HG03460 (cell line): ENCODE results near the gene PAF1.
A peak's percentile ranks its signal among the peaks of the same experiment; 100 is the strongest.

ENCODE experiments used
- ATAC-seq: cut with Tn5 transposase; IDR thresholded peaks from one replicate; pipeline ENCODE4 v1.9.1; 2021; ENCODE audit not compliant: unreplicated experiment

The PAF1 gene

GRCh38 chr19:39406656-39407409 lies 15.9 kb upstream of the PAF1 start, which contains the start of gene ZFP36:
TSS of gene ZFP36 (plus strand) at chr19:39406847. CDS start at chr19:39406905, 58 bp downstream.
- ATAC-seq: no peak

DNA sequence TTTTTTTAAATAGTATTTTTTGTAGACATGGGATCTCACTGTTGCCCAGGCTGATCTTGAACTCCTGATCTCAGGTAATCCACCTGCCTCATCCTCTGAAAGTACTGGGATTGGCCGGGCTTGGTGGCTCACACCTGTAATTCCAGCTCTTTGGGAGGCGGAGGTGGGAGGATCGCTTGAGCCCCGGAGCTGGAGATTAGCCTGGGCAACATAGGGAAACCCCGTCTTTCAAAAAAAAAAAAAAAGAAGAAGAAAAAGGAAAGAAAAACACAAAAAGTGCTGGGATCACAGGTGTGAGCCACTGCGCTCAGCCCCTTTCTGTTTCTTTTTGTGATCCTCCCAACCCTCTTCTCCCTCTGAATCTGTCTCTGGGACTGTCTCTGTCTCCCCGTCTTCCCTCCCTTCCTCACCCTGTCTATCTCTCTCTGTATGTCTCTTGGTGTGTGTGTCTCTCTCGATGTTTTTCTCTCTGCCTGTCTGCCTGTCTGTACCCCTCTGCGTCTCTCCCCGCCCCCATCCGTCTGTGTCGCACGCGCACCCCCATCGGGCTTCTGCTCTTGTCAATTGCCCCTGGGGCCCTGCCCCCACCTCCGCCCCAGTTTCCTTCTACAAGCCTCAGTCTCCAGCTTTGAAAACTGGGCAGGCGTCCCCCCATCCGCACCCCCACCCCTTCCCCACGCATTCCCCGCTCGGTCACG lies 15.2 kb upstream of the PAF1 start:
- no peak for ATAC-seq

DNA sequence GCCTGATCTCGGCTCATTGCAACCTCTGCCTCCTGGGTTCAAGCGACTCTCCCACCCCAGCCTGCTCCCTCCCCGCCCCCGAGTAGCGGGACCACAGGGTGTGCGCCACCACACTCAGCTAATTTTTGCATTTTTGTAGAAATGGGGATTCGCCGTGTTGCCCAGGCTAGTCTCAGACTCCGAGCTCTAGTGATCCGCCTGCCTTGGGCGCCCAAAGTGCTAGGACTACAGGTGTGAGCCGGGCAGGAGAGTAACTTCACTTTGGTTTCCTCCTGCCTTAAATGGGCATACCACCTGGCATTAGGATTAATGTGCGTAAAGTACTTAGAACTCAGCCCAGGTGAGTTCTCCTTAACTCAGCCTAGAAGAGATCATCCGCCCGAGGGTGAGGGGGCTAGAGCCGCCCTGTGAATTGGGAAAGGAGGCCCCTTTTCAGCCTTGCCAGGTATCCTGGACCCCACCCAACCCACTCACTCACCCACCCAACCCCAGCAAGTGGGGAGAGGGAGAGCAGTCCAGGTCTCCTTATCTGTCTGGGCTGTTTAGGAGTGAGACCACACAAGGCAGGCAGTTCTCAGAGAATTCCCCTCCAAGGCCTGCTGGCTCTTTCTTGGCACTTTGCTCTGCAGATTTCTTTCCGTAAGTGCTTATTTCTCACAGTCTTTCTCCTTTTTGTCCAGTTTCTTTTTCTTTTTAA lies 14.5 kb upstream of the PAF1 start:
- ATAC-seq: no peak

DNA sequence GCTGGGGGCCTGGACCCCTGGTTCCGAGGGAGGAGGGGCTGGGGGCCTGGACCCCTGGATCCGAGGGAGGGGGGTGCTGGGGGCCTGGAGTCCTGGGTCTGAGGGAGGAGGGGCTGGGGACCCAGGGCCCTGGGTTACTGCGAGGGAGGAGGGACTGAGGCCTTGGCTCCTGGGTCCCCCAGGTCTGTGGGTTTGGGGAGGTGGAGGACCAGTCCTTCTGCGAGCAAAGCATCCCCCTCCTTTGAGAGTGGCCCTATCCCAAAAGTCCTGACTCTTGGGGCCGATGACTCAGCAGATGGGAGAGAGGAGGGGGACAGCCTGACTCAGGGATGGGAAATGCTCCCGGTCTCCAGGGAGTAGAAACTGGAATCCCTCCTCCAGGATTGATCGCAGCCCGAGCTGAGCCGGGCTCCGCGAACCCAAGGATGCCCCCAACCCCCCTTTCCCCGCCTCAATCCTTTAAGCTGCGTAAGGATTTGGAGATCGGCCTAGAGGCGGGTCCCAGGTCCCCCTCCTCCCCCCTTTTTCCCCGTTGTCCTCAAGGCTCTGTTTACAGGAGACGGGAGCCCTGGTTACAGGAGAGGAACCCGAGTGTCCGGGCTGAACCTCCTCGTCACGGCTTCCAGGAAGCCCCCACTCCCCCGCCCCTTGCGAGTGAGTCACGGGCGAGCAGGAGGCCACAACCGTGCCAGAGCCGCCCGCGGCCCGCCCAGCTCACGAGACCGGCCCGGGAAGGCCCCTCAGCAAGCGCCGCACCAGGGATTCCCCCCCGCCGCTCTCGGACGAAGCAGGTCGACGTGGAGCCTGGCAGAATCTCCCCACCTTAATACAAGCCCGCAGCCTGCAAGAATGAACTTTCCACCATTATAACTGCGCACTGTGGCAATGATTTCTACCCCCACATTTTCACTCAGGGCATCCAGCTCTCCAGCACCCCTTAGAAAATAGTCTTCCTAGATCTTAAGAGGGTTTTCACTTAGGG lies 12.7 kb upstream of the PAF1 start:
- peak; percentile 17 for ATAC-seq

DNA sequence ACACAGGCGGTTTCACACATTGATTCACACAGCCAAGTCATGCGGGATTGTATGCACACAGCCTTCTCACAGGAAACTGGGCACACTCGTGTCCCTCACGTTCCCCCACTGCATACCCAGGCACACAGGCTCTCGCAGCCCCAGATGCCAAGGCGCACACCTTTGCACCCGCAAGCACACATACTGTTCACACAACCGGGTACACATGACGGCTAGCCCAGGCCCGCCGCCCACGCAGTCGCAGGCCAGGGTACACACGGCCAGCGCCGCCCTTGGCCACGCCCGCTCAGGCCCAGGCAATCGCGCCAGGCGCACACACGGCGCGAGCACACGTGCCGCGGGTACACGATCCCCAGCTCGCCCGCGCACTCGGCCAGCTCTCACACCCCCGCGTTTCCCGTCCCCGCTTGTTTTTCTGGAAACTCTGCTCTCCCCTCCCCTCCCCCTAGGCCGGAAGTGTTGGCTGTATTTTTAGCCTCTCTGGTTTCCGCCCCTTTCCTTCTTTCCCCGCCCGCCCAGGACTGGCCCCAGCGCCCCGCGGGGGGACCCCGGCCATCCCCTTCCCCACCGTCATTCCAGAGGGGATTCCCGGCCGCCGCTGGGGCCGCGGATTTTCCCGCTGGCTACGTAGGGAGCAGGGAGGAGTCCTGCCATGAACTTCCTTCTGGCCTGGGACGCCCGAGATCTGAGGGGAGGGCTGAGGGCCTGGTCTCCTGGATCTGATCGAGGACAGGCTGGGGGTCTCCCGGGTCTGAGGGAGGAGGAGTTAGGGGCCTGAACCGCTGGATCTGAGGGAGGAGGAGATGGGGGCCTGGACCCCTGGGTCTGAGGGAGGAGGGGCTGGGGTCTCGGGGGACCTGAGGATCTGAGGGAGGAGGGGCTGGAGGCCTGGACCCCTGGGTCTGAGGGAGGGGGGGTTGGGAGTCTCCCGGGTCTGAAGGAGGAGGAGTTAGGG lies 11.7 kb upstream of the PAF1 start:
- ATAC-seq: no peak

DNA sequence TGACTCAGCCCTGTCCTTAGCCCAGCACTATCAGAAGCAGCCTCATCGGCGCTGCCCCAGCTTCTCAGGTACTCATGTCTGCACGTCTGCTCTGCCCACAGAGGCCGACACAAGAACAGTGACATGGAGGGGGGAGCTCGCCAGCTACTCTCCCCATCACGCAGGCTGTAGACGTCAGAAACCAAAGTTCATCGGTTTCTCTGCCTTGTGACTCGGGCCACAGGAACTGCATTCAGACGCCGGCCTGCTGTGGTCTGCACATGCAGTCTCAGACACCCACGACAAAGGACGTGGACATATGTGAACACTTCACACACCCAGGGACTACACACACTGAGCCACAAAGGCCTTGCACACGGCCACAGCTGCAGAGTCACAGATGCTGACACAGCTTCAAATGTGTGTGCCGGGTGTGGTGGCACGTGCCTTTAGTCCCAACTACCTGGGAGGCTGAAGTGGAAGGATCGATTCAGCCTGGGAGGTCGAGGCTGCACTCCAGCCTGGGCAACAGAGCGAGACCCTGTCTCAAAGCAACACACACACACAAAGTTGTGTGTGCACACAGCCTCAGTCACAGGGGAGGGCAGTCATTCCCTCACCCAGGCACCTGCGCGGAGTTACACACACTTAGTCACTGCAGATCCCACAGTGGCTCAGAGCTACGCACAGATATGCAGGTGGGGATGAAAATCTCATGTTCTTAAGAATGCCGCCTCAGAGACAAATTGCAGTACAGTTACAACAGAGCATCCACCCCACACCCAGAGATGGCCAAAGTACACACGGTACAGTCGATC lies 10.8 kb upstream of the PAF1 start:
- peak; percentile 21 for ATAC-seq

DNA sequence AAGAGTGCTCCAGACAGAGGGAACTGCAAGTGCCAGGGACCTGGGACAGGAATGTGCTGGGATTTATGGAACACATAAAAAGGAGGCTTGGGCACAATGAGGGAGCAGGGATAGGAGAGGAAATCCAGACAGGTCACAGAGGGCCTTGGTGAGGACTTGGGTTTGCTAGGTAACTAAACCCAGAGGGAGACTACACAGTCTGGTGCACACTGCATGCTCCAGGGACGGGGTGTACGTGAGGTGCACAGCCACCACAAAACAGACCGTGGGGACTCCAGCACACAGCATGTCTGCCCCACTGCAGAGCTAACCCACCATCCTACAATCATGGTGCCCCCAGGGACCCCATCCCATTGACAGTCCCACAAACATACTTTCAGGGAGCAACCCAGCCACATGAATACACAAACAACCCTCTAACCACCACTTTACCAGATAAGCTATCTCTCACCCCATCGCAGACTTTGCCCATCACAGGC lies 10.2 kb upstream of the PAF1 start:
- no peak for ATAC-seq

GRCh38 chr19:39400061-39400460 lies 9.2 kb upstream of the PAF1 start:
- ATAC-seq: no peak

DNA sequence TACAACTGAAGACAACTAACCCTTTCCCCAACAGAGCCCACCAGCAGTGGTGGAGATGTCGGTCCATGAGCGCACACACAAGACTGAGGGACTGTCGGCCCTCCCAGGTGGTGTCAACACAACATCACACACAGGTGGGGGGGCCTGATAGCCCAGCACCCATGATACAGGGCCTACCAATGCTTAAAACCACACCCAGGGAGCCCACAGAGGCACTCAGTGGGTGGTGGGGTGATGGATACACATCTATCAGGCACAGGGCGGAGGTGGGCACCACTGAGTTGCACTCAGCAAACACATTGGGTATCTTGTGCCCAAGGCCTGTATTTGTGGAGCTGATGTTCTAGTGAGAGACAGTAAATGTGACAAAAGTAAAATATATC lies 8.8 kb upstream of the PAF1 start:
- ATAC-seq: no peak

- ATAC-seq: no peak
Observed at GRCh38 chr19:39398297-39398864, 7.5 kb upstream of the PAF1 start.

DNA sequence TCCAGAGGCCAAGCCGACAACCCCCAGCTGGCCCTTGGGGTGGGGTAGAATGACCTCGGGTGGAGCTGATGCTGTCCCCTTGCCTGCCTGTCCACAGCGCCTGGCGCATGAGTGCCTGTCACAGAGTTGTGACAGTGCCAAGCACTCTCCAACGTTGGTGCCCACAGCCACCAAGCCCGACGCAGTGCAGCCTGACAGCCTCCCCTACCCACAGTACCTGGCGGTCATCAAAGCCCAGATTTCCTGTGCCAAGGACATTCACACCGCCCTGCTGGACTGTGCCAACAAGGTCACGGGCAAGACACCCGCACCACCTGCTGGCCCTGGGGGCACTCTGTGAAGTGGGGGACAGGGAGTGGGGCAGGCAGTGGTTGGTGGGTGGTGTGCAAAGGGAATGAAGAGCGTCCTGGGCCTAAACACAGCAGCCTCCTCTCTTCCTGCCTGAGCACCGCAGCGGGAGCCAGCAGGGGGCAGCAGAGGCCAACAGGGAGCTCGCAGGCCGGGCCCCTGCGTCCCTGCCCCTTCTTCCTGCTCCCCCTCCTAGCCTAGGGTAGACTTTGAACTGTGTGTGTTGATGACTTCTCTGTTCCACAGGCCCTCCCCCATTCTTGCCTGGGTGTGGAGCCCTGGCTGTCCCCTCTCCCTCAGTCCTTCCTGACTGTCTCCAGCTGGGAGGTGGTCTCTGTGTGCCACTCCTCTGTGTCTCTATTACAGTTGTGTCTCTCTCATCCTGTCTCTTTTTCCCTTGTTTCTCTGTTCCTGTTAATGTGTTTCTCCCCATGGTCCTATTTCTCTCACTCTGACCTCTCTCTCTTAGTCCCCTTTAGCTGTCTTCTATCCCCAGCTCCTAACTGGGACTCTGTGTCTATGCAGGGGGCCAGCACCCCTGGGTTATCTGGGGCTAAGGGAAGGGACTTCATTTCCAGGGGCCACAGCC lies 6.7 kb upstream of the PAF1 start:
- peak; percentile 32 for ATAC-seq

DNA sequence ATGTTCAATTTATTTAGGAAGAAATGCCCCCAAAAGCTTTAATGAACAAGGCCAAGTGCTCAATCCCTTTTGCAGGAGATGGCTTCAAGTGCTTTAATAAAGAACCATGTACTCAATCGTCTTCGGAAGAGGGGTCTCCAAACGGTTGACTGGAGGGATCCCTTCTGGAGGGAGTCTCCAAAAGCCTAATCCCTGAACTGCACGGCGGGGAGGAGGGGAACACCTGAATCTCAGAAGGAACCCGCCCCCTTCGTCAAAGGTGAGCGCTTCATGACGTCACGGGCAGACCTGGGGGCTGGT lies 505 bp downstream of the PAF1 start:
- no peak for ATAC-seq

DNA sequence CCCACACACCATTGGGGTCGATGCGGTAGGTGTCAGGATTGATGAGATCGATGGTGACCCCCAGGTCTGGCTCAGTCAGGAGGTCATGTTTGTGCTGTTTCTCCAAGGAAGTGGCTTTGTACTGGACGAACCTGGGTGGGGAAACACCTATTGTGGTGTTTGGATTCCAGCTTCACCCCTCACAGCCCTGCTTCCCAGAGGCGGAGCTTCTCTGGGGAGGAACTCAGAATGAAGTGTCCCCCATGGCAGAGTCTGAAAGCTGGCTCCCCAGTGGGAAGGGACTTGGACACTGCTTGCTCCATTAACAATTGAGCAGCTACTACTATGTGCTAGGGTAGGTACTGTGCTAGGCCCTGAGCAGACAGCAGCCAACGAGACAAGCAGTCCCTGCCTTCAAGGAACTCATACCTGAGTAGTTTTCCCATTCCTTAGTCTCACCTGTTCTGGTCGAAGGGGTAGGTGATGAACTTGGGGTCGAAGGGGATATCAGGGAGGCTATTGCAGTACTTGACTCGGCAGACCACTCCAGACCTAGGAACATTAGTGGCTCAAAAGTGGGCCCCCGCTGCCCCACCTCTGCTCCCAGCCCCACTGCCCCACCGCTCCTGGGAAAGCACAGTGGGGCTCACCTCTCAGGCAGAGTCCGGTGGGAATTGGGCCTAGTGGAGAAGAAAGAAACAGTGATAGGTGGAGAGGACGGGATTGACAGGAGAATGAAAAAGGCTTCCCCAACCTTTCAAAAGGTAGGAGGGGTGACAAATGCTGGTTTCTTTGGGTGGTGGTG lies 1.1 kb downstream of the PAF1 start:
- no peak for ATAC-seq

- no peak for ATAC-seq
Observed at GRCh38 chr19:39388657-39389056, 2.2 kb downstream of the PAF1 start.

GRCh38 chr19:39386557-39386956 lies 4.3 kb downstream of the PAF1 start:
- no peak for ATAC-seq

DNA sequence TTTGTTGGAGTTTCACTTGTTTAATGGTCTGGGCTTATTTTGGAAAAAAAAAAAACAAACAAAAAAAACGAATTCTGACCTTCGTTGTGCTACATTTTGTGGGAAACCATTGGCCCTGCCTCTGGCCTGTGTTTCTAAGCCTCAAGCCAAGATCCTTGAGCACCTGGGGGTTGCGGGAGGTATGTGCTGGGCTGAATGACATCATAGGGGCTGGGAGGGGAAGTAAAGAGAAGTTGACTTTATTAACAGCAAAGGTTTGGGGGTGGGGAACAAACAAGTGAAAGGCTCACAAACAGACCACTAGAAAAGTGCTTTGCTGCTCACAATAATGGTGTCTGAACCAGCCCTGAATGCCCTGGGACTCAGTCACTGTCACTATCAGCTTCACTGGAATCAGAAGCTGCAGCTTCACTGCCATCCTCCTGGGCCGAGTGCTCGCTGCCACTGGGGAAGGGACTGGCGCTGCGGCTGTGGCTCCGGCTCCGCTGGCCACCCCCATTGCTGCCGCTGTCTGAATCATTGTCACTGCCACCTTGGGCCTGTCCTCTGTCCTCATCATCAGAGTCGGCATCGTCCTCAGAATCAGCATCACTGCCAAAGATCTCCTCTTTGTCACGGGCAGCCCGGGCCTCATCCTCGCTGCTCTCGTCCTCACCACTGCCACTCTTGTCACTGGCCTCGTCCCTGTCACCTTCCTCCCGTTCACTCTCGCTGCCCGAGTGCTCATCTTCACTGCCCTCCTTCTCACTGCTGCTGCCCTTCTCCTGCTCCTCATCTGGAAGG lies 5.1 kb downstream of the PAF1 start:
- ATAC-seq: no peak
